Head of caudate nucleus (tissue), 42 donors: ENCODE results near the gene TMEM39B.
"Not testable (repeated sequence)": the region's sequence is repeated elsewhere in the genome, so short reads cannot be mapped to it uniquely, and the experiment has no call there.

Experiments used
- DNase-seq, 42 donors: peaks; one replicate each; pipeline versions ENCODE4 v3.0.0 to v3.0.0-alpha.2; 2020 to 2021; ENCODE audit warnings: mixed read lengths in 7 of 42
- intact Hi-C: fragments of 100-400 bp; cut with DNase I; formaldehyde crosslinking; loops from one replicate; pipeline ENCODE4 v1.15.0; 2022

Gene TMEM39B

DNA sequence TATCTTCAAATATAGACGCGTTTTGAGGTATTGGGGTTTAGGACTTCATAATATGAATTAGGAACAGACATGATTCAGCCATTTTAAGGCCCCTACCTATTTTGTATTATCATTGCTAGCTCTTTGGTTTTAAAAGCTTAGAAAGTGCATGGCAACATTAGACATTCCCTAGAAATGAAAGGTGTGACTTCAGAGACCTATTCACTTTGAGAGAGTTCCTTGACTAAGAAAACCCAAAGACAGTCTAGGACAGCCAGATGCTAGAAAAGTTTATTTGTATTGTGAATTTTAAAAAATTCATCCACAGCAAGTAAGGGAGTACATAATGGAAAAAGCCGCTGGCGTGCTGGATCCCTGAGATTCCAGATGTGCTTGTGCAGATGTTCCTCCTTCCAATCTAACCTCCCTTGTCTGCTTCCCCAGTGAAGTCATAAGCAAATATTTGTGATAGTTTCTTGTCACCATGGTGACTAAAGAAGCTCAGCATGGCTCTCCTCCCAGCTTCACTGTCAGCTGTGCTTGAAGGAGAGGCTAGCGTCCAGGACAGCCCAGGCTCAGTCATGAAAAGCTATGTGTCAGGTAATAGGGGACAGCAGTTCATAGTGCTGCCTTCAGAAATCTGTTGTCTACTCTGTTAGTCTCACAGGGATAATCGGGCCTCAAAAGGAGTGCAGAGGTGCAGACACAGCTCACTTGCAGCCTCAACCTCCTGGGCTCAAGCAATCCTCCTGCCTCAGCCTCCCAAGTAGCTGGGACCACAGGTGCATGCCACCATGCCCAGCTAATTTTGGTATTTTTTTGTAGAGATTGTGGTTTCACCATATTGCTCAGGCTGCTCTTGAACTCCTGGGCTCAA lies 69.9 kb downstream of the TMEM39B start:
- peak in 6 of 42 donors; percentile 3 to 23 (median 6) for DNase-seq
- intact Hi-C loops: no loop called here

DNA sequence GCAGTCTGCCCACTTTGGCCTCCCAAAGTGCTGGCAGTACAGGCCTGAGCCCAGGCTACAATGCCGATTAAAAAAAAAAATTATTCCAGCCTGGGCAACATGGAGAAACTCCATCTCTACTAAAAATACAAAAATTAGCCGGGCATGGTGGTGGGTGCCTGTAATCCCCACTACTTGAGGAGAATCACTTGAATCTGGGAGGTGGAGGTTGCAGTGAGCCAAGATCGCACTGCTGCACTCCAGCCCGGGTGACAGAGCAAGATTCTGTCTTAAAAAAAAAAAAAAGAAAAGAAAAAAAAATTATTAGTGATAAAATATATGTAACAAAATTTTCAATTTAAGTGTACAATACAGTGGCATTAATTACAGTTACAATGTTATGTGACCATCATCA lies 70.6 kb downstream of the TMEM39B start:
- DNase-seq, intact Hi-C loops: not testable (repeated sequence)

DNA sequence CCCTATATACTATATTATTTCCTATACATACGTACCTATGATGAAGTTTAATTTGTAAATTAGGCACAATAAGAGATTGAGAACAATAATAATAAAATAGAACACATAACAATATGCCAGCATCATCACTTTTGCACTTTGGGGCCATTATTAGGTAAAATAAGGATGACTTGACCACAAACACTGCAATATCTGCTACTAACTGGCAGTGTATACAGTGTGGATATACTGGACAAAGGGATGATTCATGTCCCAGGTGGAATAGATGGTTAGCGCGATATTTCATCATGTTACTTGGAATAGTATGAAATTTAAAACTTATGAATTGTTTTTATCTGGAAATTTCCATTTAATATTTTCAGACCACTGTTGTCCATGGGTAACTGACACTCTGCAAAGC lies 71.3 kb downstream of the TMEM39B start:
- no peak for DNase-seq
- intact Hi-C loops: no loop called here

DNA sequence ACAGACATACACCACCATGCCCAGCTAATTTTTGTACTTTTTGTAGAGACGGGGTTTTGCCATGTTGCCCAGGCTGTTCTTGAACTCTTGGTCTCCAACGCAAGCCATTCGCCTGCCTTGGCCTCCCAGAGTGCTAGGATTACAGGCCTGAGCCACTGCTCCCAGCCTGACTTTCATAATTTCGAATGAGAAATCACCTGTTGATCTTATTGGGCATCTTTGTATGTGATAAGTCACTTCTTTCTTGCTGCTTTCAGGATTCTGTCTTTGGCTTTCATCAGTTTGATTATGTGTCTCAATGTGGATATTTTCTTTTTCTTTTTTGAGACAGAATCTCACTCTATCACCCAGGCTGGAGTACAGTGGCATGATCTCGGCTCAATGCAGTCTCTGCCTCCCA lies 75.1 kb downstream of the TMEM39B start:
- intact Hi-C loops, DNase-seq: not testable (repeated sequence)

- DNase-seq: no peak
Measured at GRCh38 chr1:32150847-32151246, 78.1 kb downstream of the TMEM39B start.

DNA sequence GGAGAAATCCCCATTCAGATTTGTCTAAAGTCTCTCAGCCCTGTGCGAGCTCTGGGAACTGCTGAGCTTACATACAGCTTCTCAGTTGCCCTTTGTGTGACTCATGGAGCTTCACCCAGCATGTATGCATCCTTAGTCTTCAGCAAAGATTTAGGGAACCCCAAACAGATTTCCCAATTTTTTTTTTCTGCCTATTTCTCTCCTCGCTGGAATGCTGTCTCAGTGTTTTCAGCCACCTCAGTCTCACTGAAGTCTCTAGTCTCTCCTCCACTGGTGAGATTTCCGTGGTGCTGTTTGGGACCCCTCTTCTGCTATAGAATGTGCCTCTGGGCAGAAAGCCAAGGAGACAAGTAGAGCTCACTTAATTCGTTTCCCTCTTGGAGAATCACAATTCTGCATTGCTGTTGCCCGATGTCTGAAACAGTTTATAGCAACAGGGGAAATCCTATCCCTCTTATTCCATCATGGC lies 78.6 kb downstream of the TMEM39B start:
- intact Hi-C loops: no loop called here
- DNase-seq: peak in 1 of 42 donors; percentile 4

More at GRCh38 chr1:32150847-32151246, 78.1 kb downstream of the TMEM39B start:
- intact Hi-C loops: no loop called here
